NCI-H1417 (cell line): ENCODE results near the gene GAD2.
A peak's percentile ranks its signal among the peaks of the same experiment; 100 is the strongest.

ENCODE experiments used
- DNase-seq, 3 experiments: peaks; one replicate each; lab custom pipeline; 2025; lab: John Stamatoyannopoulos, UW

Gene GAD2

GRCh38 chr10:26221541-26221940 lies 5.0 kb downstream of the GAD2 start:
- peak in 1 of 3 experiments; percentile 30 for DNase-seq

- DNase-seq = no peak
These were observed 6.0 kb downstream of the GAD2 start for GRCh38 chr10:26222563-26222962.

- peak in 1 of 3 experiments; percentile 42 for DNase-seq
These were observed 8.7 kb downstream of the GAD2 start for GRCh38 chr10:26225322-26225721.

DNA sequence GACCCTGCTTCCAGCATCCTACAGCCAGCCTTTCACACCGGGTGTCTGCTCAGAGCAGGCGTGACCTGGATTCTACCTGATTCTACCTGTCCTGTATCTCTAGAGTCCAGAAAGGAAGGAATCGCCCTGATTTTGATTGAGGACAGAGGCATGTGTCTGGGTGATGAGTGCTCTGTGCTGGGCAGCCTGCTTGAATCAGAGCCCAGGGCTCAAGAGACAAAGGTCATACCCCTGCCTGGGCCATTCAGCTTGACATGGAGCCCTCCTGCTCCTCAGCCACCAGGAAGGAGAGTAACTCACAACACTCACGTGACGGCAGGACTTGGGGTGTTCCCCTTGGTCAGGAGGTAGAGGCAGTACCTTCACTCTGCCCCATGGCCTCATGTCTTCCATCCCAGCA lies 11.2 kb downstream of the GAD2 start:
- no peak for DNase-seq

GRCh38 chr10:26232174-26232573 lies 15.6 kb downstream of the GAD2 start:
- no peak for DNase-seq

- no peak for DNase-seq
These were observed 19.2 kb downstream of the GAD2 start for GRCh38 chr10:26235761-26236160.

- no peak for DNase-seq
These were observed 21.8 kb downstream of the GAD2 start for GRCh38 chr10:26238378-26238777.

GRCh38 chr10:26242706-26243350 lies 26.3 kb downstream of the GAD2 start:
- peak; percentile 67 to 91 (median 67) for DNase-seq

GRCh38 chr10:26243351-26243720 lies 26.8 kb downstream of the GAD2 start:
- DNase-seq = peak in 2 of 3 experiments; percentile 53 to 81

- no peak for DNase-seq
These were observed 33.1 kb downstream of the GAD2 start for GRCh38 chr10:26249681-26250080.

GRCh38 chr10:26251925-26252324 lies 35.4 kb downstream of the GAD2 start:
- DNase-seq = no peak

DNA sequence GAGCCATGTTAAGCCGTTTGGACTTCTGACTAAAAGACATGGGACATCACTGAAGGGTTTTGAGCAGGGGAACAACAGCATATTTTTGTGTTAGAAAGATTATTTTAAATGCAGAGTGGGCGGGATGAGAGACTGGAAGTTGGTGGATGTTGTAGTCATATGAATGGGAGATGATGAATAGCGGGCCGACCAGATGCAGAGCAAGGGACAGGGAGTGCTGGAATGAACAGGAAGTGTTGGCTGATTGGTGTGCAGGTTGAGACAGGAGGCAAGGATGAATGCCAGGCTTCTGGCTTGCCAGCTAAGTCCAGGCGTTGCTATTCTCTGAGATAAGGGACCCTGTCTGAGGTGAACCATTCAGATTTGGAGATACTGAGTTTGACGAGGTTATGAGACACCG lies 38.0 kb downstream of the GAD2 start:
- DNase-seq = no peak

DNA sequence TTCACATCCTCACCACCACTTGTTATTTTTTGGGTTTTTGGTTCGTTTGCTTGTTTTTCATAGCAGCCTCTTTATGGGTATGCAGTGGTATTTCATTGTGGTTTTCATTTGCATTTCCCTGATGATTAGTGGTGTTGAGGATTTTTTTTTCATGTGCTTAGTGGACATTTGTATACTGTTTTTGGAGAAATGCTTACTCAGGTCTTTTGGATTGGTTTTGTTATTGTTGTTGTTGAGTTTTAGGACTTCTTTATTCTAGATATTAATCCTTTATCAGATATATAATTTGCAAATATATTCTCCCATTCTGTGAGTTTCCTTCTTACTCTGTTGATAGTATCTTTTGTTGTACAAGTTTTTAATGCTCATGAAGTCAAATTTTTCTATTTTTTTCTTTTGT lies 42.8 kb downstream of the GAD2 start:
- no peak for DNase-seq

DNA sequence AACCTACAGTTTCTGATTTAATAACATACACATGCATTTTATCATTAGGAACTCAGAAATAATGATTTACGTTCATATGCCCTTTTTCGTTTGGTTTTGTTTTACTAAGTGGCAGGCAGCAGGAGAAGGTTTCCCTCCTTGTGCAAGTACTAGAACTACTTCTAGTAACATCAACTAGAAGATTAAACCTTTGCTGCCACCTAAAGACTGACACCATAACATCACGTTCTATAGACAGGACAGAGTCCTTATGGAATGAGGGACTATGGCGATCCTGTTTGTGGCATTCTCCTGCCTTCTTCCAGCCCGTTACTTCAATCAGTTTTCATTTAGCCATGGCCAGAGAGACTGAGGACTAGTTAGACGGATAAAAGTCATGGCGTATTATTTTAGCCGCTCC lies 53.2 kb downstream of the GAD2 start:
- DNase-seq = peak; percentile 23 to 74 (median 30)

DNA sequence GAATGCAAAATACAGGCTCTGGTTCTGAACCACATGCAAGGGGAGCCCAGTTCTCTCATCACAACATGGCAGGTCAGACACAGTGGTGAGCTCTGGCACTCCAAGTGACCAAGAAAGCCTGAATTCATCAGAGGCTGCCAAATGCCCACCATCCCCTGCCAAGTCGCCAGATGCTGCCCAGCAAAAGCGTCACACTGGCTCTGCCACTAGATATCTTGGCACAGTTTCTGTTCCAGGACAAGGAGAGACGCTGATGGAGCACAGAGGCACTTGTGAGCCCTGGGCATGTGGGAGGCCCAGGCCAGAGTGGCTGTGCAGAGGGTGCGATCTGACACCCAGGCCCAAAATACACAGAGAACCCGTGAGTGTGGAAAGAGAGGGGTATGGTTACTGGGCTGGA lies 57.8 kb downstream of the GAD2 start:
- DNase-seq = no peak

DNA sequence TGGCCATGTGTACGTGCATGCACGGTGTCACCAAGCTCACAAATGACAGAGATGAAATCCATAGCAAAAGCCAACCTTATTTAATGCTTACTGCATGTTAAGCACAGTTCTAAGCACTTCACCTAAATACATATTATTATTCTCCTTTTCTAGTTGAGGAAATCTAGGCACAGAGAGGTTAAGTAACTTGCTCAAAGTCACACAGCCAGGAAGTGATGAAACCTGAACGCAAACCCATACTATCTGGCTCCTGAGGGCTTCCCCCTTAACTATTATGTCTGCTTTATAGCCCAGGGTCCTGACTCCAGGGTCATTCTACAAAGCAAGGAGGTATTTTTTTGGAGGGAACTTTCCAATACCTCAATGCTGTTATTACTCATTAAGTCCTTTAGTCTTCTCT lies 61.7 kb downstream of the GAD2 start:
- DNase-seq = no peak

- DNase-seq = no peak
These were observed 73.7 kb downstream of the GAD2 start for GRCh38 chr10:26290236-26290635.

GRCh38 chr10:26291721-26292480 lies 75.3 kb downstream of the GAD2 start:
- DNase-seq = peak; percentile 23 to 67 (median 39)

DNA sequence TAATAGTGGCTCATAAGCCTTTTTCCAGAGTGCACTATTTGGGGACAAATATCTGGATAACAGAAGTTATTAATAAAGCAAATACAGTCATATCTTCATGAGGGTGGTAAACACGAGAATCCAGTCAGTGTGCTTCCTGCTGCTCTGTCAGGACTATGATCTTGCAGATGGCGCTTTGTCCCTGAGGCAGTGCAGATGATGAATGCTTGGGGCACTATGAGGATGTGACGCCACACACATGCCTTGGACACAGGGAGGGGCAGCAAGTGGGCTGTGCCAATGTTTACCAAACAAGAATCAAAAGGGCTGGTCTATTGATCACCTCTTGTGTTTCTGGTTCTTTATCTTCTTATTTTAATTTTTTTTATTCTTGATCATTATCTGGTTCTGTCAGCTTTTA lies 79.8 kb downstream of the GAD2 start:
- DNase-seq = peak in 1 of 3 experiments; percentile 5

GRCh38 chr10:26300001-26300400 lies 83.4 kb downstream of the GAD2 start:
- DNase-seq = no peak

- no peak for DNase-seq
These were observed 86.8 kb downstream of the GAD2 start for GRCh38 chr10:26303366-26303765.

DNA sequence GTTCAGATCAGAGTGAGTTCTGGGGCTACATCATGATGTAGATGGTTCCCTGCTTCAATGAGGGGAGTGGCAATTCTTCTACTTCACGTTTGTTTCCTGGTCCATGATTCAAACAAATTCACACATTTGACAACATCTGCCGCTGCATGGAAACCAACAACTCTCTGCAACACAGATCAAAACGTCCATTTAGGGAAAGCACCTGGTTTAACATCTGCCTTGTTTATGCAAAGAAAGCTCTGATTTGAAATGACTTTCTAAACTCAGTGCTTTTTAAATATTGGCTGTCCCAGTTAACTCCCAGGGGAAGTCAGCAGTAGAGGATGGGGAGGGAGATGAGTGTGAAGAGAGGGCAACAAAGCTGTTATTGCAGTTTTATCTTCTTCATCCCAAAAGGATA lies 93.8 kb downstream of the GAD2 start:
- DNase-seq = peak in 1 of 3 experiments; percentile 7

- DNase-seq = no peak
These were observed 94.9 kb downstream of the GAD2 start for GRCh38 chr10:26311383-26311940.
